Measurements from ENCODE around the gene KIF3B.
"Not testable (repeated sequence)": the region's sequence is repeated elsewhere in the genome, so short reads cannot be mapped to it uniquely, and the experiment has no call there.

Gene KIF3B

DNA sequence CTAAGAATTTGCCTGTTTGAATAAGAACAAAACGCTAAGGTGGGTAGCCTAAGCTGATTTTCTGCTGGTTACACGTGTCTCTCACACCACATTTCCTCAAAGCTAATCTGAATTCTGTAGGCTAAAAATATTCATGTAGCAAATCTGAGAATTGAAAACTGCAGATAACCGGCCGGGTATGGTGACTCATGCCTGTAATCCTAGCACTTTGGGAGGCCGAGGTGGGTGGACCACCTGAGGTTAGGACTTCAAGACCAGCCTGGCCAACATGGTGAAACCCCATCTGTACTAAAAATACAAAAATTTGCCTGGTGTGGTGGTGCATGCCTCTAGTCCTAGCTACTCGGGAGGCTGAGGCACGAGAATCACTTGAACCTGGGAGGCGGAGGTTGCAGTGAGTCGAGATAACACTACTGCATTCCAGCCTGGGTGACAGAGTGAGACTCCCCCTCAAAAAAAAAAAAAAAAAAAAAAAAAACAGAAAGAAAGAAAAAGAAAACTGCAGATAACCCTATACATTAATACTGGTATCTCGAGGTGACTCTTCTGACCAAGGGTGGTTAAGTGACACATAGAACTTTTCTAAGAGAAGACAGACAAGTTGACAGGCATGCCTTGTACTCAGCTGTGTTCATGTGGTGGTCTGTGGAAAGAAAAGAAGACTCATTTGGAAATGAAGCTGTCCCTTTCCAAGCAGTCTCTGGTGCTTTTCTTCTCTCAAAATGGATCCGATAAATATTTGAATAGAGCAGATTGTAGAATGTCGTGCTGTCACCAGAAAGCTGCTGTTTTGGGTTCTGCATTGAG, 55.9 kb downstream of the KIF3B start:
- no peak for DNase-seq

DNA sequence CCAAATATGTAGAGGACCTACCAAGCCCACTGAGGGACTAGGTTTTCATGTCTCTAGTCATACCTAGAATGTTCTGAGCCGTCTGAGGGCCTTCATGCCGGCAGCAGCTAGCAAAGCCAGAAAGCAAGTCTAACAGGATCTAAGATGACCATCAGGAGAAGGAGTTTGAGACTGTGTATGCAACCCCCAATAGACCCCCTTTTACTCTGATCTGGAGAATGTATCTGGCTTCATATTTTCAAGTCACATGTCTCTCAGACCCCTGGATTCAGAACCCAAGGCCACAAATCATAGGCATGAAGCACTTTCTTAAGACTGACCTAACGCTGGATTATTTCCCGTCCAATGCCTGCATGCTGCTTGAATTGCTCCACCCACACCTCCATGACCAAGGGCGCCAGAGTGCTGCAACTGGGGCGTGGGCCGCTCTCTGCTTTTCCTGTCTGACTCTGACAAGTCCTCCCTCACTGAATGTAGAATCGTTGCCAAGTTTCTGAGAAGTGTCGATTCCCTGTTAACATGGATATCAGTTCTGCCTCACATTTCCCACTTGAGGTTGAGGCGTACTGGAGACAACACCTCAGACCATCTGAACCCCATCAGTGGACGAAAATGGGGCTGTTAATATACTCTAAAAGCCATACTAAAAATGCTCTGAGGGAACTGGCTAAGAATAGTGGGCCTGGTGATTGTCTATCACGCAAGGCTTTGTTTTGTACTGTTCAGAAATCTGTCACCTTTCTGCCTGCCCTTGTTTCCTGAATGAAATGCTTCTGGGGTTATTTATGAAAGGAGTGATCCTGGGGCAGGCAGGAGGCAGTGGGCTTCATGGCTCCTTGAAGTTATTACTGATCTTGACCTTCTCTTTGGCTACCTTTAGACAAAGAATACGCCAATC, 56.8 kb downstream of the KIF3B start:
- DNase-seq = no peak

DNA sequence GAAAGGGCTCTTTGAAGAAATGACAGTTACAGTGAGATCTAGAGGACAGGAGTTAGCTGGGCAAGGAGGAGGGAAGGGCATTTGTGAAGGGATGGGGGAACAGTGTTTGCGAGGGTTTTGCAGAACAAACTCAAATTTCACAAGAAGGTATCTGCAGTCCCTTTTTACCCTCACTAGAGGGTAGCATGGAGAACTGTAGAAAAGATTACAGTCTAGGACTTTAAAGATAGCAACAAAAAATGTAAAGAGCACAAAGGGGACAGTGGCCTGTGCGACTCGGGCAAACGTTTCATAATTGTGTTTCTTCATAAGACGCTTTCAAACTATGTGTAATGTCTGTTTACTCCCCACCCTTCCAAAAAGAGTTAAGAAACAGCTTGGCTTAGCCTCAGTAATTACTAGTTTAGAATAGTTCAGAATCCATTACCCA, 59.5 kb downstream of the KIF3B start:
- DNase-seq = no peak

DNA sequence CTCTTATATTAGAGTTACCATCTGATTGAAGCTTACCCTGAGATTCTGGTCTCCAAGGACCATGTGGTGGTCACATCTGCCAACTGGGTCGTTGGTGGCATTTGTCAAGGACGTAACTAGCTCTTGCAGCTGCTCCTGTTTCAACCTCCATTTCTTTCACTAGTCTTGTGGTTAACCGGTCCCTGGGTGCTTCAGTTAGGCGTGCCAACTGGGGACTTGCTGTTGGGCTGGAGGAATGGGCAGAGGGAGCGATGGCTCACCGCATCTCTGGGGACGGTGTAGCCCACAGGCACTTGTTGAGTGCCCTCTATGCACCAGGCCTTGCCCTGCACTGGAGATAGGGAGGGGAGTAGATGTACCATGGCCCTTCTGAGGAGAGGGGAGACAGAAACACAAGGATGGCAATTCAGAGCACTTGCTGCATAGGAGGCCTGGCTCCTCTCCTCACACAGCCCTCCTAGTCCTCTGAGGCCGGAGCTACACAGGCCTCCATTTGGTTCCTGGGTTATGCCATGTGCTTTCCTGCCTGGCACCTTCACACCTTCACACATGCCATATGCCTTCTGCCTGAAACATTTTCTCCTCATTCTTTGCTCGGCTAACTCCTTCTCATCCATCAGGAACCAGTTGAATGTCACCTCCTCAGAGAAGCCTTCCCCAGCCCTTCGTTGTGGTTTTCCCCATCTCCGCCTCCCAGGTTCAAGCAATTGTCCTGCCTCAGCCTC, 60.6 kb downstream of the KIF3B start:
- no peak for DNase-seq

DNA sequence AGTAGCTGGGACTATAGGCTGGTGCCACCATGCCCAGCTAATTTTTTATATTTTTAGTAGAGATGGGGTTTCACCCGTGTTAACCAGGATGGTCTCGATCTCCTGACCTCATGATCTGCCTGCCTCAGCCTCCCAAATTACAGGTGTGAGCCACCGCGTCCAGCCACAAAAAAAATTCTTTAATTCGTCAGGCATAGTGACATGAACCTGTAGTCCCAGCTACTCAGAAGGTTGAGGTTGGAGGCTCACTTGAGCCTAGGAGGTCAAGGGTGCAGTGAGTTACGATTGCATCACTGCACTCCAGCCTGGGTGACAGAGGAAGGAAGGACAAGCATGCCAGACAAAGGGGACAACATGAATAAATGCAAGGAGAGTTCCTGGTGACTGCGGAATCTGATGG, 61.2 kb downstream of the KIF3B start:
- DNase-seq = no peak

DNA sequence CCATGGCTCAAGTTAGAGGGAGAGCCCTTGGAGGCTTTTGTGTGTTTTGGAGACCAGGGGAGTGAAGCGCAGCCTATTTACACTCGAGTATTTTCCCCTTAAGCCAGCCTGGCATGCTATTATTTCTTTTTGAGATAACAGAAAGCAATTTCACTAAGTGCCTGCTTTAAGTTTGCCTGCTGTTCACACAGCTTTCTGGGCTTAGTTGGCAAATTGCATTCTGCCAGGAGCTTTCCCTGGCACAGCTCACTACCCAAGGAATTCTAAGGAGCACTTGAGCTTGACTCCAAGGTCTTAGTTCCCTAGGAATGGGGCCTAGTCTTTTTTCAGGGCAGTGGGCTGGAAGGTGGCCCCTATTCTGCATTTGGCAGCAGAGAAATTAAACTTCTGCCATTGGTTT, 61.7 kb downstream of the KIF3B start:
- no peak for DNase-seq

DNA sequence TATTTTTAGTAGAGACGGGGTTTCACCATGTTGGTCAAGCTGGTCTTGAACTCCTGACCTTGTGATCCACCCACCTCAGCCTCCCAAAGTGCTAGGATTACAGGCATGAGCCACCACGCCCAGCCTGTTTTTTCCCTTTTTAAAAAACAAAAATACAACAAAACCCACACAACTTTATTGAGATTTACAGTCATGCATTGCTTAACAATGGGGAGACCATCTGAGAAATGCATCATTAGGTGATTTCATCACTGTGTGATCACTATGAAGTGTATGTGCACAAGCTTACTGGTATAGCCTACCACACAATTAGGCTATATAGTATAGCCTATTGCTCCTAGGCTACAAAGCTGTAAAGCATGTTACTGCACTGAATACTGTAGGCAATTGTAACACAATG, 63.6 kb downstream of the KIF3B start:
- DNase-seq = not testable (repeated sequence)

DNA sequence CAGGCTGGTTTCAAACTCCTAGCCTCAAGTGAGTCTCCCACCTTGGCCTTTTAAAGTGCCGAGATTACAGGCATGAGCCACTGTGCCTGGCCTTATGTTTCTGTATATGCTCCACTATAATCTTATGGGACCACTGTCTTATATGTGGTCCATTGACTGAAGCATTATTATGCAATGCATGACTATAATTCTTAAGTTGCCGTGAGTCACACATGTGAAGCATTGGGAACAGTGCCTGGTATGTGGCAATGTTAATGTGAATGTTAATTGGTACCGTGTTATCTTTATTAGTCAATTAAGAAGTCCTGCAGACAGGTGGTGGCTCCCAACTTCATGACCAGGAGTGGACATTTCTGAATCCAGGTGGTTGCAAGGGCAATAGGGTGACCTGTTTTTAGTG, 66.0 kb downstream of the KIF3B start:
- no peak for DNase-seq

DNA sequence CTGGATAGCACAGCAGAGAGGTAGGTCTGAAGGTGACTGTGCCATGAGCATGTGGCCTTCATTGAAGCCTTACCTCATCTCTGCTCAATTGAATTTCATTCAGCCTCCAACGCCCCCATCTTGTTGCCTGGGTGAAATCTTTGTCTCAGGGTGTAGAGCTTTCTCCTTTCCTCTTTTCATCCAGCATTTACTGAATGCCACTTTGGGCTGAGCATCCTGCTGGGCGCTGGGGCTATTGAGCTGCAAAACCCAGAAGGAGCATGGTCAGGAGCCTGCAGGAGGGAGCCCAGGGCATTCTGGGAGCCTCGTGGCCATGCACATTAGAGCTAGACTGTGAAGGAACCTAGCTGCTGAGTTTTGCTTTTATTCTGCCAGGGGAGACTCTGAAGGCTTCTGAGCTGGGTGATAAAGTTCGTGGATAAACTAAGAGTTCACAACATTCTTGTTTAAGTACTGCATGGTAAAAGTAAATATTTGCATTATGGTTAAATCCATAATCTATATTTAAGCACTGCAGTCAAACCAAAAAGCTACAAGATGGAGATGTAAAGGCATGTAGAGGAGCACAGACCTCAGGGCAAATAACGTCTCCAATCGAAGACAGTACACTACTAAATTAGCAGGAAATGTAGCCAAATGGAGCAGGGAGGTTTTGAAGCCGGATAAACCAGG, 67.5 kb downstream of the KIF3B start:
- no peak for DNase-seq

DNA sequence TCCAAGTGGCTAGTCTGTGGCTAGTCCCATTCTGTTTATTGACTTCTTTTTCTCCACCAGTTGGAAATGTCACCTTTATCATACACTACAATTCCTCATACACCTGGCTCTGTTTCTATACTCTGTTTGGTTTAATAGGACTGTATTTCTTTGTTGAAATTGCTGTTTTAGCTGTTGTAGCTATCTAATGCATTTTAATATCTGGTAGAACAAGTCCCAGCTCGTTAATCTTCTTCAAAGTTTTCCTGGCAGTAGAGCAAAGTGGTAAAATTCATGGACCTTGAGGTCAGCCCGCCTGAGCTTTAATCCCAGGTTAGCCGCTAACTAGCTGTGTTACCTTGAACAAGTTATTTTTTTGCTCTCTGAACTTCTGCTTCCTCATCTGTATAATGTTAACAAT, 70.8 kb downstream of the KIF3B start:
- no peak for DNase-seq

DNA sequence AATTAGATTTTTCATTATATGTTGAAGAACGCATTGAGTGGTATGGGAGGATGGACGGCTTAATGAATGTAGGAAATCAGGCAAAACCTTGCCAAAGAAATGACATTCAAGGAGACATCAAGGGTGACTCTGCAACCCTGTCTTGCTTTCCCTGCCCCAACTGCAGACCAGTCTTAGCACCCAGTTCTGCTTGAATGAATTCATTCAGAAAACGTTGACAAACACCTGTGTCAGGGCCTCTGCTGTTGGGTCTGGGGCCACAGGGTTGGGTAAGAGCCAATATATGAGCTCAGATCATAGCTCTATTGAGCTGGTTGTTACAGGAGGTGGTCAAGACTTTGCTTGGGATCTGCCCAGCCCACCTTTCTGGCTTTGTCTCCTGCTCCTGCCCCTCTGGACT, 73.0 kb downstream of the KIF3B start:
- no peak for DNase-seq

DNA sequence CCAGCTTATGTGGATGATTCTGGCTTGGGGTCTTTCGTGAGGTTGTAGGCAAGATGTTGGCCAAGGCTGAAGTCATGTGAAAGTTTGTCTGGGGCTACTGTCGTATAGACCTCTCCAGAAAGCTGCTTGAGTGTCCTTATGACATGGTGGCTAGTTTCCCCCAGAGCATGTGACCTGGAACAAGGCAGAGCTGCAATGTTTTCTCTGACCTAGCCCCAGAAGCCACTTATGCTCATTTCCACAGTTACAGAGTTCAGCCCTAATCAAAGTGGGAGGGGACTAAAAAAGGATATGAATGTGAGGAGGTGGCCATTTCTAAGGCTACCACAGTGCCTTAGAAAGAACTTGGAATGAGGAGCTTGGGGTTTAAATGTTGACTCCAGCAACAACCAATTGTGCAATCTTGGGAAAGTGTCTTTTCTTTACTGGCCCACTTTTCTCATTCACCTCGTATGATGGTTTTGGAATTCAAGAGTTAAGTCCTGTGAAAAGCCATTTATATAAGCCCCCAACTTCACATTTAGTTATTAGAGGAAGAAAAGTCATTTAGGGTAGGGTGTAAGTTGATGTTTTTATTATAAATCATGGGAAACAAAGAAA, 74.8 kb downstream of the KIF3B start:
- no peak for DNase-seq

DNA sequence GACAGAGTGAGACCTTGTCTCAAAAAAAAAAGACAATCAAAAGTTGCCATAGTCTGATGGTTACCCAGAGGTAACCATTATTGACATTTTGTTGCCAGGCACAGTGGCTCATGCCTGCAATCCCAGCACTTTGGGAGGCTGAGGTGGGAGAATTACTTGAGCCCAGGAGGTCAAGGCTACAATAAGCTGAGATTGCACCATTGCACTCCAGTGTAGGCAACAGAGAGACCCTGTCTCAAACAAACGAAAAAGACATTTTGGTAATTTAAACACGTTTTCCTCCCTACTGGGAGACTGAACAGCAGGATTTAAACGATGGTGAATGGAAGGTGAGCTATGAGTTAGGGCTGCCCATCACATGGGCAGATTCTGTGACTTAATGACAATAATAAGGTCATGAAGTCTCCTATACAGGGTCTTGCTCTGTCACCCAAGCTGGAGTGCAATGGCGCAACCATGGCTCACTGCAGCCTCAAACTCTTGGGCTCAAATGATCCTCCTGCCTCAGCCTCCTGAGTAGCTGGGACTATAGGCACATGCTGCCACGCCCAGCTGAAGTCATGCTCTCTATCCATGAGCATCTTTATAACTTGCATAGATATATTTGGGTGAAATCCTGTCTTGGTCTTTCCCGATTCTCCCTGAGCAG, 76.5 kb downstream of the KIF3B start:
- no peak for DNase-seq

DNA sequence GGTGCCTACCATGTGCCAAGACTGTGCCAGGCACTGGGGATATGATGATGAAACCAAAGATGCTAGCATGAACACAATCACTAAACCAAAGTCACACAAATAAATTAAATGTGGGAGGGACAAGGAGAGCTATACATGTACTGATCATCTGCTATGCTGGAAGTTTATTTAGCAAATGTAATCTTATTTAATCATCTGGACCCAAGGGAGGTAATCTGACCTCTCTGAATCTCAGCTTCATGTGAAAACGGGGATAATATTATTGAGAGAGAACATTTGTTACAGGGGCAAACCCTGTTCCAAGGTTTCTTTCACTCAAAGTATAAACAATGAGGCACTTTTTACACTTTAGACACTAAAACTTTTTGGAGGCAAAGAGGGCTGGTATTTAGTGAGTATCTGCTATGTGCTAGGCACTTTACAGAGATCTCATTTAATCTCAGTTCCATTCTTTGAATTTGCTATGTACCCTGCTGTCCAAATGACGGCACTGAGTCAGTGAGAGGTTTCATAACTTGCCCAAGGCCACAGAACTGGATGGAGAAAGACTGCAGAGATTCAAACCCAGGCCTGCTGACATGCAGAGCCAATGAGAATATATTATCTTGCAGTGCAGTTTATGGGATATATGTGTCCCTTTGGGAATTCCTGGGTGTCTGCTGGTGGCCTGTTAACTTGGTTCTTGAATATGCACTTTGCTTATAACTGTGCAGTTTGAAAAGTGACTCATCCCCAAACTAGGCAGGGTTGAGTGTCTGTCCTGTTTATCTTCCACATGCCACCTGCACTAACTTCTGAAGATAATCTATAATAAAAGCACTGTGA, 77.4 kb downstream of the KIF3B start:
- DNase-seq = no peak

DNA sequence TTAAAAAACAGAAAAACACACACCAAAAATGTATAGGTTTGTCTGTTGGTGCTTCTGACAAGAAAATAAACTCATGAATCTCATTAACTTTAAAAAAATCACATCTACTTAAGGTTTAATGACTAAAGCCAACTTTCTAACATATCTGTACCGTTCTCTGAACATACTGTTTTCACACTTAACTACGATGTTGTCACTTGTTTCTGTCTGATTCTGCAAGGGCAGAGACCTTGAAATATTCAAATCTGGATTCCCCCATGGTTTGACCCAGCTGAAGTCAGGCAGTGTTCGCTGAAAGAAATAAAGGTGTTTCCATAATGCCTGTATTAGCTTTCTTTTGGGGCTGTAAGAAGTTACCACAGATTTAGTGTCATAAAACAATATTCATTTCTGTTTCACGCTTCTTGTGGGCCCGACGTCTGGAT, 78.0 kb downstream of the KIF3B start:
- no peak for DNase-seq

DNA sequence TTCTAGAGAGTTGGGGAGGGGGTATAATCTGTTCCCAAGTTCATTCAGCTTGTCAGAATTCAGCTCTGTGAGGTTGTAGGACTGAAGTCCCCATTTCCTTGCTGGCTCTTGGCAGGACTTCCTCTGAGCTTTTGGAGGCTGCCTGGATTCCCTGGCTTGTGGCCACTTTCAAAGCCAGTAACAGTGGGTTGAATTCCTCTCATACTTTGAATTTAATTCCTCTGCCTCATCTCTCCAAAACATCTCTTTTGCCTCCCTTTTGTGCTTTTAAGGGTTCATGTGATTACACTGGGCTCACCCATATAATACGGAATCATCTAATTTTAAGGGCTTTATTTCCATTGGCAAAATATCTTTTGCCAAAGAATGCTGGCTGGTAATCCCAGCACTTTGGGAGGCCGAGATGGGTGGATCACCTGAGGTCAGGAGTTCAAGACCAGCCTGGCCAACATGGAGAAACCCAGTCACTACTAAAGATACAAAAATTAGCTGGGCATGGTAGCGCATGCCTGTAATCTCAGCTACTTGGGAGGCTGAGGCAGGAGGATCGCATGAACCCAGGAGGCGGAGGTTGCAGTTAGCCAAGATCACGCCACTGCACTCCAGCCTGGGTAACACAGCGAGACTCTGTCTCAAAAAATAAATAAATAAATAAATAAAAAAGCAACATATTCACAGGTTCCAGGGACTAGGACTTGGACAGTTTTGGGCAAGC, 78.6 kb downstream of the KIF3B start:
- DNase-seq = not testable (repeated sequence)

DNA sequence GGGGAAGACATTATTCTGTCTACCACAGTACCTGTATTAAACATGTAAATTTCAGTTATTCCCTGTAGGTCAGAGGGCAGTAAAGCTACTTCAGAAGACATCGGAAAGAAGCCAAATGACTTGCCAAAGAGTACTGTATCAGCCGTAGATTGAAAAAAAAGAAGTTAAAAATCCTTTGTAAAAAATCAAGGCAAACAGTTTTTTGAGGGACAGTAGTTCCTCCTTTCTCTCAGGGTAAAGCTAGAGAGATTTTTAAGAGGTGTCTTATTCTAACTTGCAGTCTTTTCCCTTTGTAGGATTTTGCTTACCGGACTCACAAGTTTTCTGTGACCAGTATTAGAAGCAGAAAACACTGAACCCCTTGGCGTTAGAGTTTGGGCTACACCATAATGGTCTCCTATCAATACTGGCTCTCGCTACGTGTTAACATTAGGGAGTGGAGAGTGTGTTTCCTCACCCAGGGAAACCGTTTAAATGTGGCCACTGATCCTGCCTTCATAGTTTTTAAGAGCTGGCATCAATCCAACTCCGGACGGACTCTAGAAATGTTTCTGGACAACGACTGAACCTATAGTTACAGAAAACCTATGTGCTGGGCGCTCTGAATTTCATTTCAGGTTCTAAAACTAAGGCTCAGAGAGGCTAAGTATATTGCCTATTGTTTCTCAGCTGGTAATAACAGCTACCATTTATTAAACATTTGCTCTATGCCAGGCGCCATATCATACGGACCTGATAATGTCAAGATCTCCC, 79.3 kb downstream of the KIF3B start:
- no peak for DNase-seq

DNA sequence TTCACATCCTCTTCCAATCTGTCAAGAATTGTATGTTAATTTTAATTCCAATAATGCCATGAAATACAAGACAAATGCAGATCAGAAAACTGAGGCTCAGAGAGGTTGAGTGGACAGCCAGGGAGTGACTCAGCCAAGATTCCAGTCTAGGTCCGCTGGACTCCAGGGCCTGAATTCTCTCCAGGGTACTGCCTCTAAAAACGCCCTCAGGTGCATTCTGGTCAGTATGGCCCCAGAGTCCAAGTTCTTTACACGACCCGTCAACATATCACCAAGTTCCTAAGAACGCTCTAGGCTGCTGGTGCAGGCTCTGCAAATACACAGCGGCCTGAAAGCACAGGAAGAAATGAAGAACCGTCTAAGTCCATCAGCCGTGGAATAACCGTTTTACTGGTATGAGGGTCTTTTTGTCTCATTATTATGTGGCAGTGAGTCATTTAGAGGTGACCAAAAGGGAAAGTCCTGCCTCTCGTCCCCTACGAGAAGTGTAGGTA, 80.0 kb downstream of the KIF3B start:
- no peak for DNase-seq
